ENCODE measurements around the gene CD8A. TPM values are rescaled to one million over a fixed set of nuclear protein-coding genes. Genes with fewer than 3 reads are reported as not detected.
"Not testable (repeated sequence)": the region's sequence is repeated elsewhere in the genome, so short reads cannot be mapped to it uniquely, and the experiment has no call there.

CD8A gene
- total RNA-seq, result not detected in 2 replicates
- not detected in 2 replicates for polyA plus RNA-seq
- polyA plus RNA-seq (2012), result not detected in 2 replicates
- not detected in 2 replicates for polyA minus RNA-seq (ENCODE audit: low replicate concordance)

DNA sequence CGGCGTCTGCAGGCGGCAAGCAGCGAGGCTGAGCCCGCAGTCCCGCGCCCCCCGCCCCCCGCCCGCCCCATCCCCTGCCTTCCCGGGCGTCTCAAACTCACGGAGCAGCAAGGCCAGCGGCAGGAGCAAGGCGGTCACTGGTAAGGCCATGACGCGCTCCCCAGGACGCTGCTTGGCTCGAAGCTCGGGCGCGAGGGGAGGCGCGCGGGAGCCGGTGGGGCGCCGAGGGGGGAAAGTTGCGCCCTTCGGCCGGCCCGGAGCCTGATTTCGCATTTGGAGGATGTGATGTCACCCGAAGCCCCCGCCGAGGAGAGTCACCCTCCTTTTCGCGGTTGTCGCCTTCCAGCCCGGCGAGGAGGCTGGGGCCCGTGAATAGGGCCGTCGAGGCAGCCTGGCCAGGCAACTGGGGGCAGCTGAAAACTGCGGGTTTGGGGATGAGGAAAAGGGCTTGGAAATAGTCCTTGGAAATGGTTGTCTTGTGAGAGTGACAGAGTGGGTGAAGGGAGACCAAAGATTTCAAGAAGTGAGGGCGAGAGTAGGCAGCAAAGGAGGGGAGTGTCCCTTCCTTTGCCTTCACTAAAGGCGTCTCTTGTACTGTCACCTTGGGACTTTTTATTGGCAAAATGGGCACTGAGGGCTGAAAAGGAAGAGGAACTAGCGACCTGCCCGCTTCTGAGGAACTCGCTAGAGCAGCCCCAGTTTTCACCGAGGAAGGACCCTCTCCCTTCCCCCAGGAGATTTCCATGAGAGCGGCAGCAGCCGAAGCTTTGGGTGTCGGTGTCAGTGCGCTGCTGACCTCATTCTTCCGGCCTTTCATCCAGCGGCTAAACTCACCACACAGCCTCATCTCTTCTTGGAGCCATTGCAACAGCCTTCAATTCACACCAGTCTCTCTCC, at the start of gene CD8A:
Gene CD8A, minus strand, starts transcription at position 238 of the 897 bp plus-strand sequence. Its CDS starts 88 bp downstream, at position 150.
- Histone ChIP-seq H3K4me1 (ENCODE audit: control insufficient read depth, extremely low read depth, insufficient read depth, low read length) (no peaks in the 10 kb centered on the region), H3K4me3 (replicated peaks in 1 of 4; ENCODE audit: control extremely low read depth in 1 of 4, insufficient read depth in 1 of 4, low read depth in 3 of 4, low read length in 4 of 4) (no peak within 1 kb of the TSS), H3K36me3 (ENCODE audit: control insufficient read depth, insufficient read depth, low read length) (no peaks in the 10 kb centered on the region), H2AFZ (ENCODE audit: low read length) (no peak within 1 kb of the TSS), H3K27ac (ENCODE audit: insufficient read depth, low read length) (no peak within 1 kb of the TSS), H3K9ac (ENCODE audit: insufficient read depth, low read length) (no peak within 1 kb of the TSS), H3K4me2 (ENCODE audit: extremely low read depth, insufficient read depth, low read length) (no peak within 1 kb of the TSS), H3K27me3 (ENCODE audit: control insufficient read depth, insufficient read depth, low read length) (peaks cover 52% of the 10 kb centered on the region), H3K79me2 (ENCODE audit: control insufficient read depth, insufficient read depth, low read length) (no peaks in the 10 kb centered on the region), H4K20me1 (ENCODE audit: control insufficient read depth, extremely low read depth, insufficient read depth, low read length) (no peaks in the 10 kb centered on the region), H3K9me3 (ENCODE audit: control insufficient read depth, insufficient read depth, low read depth, low read length) (no peaks in the 10 kb centered on the region)
- TF ChIP-seq EZH2 (IDR thresholded peaks at IDR 0.05; ENCODE audit: low read length, missing control alignments) (peak; percentile 99), CTCF (conservative IDR thresholded peaks at IDR 0.05 in 1 of 2, IDR thresholded peaks at IDR 0.05 in 1 of 2; ENCODE audit: low read depth in 1 of 2, low read length in 2 of 2) (no peak)
- peak in 1 of 2 donors; percentile 20 for DNase-seq (ENCODE audit: low read depth in 2 of 2)

DNA sequence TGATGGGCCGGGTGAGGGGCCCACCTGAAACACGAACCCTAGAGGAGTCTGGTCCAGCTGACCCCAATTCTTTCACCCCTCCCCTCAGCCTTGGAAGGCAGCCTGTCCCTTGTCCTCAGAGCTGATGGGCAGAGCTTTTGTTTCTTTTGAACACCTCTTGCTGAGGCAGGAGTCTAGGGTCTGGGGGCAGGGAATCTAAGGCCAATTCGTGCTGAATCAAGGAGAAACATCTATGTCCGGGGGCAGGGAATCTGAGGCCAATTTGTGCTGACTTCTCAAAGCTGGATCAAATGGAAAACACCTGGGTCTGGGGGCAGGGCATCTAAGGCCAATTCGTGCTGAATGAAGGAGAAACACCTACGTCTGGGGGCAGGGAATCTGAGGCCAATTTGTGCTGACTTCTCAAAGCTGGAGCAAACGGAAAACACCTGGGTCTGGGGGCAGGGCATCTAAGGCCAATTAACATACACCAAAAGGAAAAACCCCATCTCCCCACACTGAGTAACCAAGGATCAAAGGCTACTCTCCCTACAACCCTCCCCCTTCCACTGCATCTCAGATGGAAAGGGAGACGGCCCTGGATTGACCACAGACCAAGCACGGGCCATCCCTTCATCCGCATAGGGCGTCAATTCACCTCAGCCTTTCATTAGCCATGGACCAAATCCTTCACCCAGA, 49.3 kb upstream of the CD8A start:
- not testable (repeated sequence) for H3K4me3 ChIP-seq (replicated peaks in 1 of 4; ENCODE audit: control extremely low read depth in 1 of 4, insufficient read depth in 1 of 4, low read depth in 3 of 4, low read length in 4 of 4); H3K9ac ChIP-seq (ENCODE audit: insufficient read depth, low read length); H3K9me3 ChIP-seq (ENCODE audit: control insufficient read depth, insufficient read depth, low read depth, low read length); H4K20me1 ChIP-seq (ENCODE audit: control insufficient read depth, extremely low read depth, insufficient read depth, low read length); H3K4me1 ChIP-seq (ENCODE audit: control insufficient read depth, extremely low read depth, insufficient read depth, low read length); H2AFZ ChIP-seq (ENCODE audit: low read length); H3K79me2 ChIP-seq (ENCODE audit: control insufficient read depth, insufficient read depth, low read length); DNase-seq (ENCODE audit: low read depth in 2 of 2); H3K36me3 ChIP-seq (ENCODE audit: control insufficient read depth, insufficient read depth, low read length); H3K27me3 ChIP-seq (ENCODE audit: control insufficient read depth, insufficient read depth, low read length); H3K4me2 ChIP-seq (ENCODE audit: extremely low read depth, insufficient read depth, low read length); H3K27ac ChIP-seq (ENCODE audit: insufficient read depth, low read length)

DNA sequence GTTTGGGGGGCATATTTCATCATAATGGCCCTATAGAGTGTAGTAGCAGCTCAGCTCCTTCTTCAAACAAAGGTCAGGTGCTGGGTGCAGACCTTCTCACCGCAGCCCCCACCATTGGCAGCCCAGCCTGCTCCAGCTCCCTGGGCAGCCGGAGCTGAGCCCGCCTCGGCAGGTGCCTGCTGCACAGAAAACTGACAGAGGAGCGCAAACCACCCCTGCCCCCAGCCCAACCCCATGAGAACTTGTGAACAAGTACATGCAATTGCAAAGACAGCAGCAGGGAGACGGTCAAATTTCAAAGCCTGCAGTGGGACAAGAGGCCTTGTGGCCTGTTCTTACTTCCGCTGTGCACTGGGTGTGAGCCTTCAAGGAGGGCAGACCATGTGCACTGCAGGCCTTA, 48.7 kb upstream of the CD8A start:
- not testable (repeated sequence) for H3K79me2 ChIP-seq (ENCODE audit: control insufficient read depth, insufficient read depth, low read length); DNase-seq (ENCODE audit: low read depth in 2 of 2); H3K4me3 ChIP-seq (replicated peaks in 1 of 4; ENCODE audit: control extremely low read depth in 1 of 4, insufficient read depth in 1 of 4, low read depth in 3 of 4, low read length in 4 of 4); H2AFZ ChIP-seq (ENCODE audit: low read length); H3K36me3 ChIP-seq (ENCODE audit: control insufficient read depth, insufficient read depth, low read length); H4K20me1 ChIP-seq (ENCODE audit: control insufficient read depth, extremely low read depth, insufficient read depth, low read length); H3K9me3 ChIP-seq (ENCODE audit: control insufficient read depth, insufficient read depth, low read depth, low read length); H3K4me1 ChIP-seq (ENCODE audit: control insufficient read depth, extremely low read depth, insufficient read depth, low read length); H3K9ac ChIP-seq (ENCODE audit: insufficient read depth, low read length); H3K27me3 ChIP-seq (ENCODE audit: control insufficient read depth, insufficient read depth, low read length); H3K4me2 ChIP-seq (ENCODE audit: extremely low read depth, insufficient read depth, low read length); H3K27ac ChIP-seq (ENCODE audit: insufficient read depth, low read length)

GRCh38 chr2:86837714-86838113, 47.0 kb upstream of the CD8A start:
- not testable (repeated sequence) for H3K27me3 ChIP-seq (ENCODE audit: control insufficient read depth, insufficient read depth, low read length); H3K79me2 ChIP-seq (ENCODE audit: control insufficient read depth, insufficient read depth, low read length); DNase-seq (ENCODE audit: low read depth in 2 of 2); H3K27ac ChIP-seq (ENCODE audit: insufficient read depth, low read length); H2AFZ ChIP-seq (ENCODE audit: low read length); H3K4me3 ChIP-seq (replicated peaks in 1 of 4; ENCODE audit: control extremely low read depth in 1 of 4, insufficient read depth in 1 of 4, low read depth in 3 of 4, low read length in 4 of 4); H3K36me3 ChIP-seq (ENCODE audit: control insufficient read depth, insufficient read depth, low read length); H3K4me1 ChIP-seq (ENCODE audit: control insufficient read depth, extremely low read depth, insufficient read depth, low read length); H4K20me1 ChIP-seq (ENCODE audit: control insufficient read depth, extremely low read depth, insufficient read depth, low read length); H3K4me2 ChIP-seq (ENCODE audit: extremely low read depth, insufficient read depth, low read length); H3K9ac ChIP-seq (ENCODE audit: insufficient read depth, low read length); H3K9me3 ChIP-seq (ENCODE audit: control insufficient read depth, insufficient read depth, low read depth, low read length)

DNA sequence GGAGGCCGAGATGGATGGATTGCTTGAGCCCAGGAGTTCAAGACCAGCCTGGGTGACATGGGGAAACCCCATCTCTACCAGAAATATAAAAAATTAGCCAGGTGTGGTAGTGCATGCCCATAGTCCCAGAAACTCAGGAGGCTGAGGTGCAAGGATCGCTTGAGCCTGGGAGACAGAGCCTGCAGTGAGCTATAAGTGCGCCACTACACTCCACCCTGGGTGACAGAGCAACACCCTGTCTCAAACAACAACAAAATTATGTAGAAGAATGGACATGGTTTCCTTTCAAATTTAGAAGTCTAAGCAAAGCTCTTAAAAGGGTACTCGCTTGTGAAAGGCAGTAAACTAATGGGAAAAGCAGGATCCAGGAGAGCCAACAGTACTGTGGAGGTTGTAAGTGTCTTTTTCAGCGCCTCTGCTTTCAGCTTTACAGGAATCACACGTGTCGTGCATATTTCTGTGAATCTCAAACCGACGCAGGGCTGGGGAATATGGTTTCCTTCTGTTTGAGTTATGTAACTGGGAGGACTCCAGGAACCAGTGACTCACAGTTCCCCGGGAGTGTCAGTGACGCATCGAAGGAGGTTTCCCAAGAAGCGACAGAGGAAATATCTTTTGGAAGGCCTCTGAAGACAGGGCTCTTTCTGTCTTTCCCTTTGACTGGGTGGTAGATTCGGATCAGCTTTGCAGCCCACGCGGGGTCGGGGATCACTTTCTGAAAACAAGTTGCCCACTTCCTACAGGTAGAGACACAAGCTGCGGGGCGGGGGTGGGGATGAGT, 46.4 kb upstream of the CD8A start:
- not testable (repeated sequence) for H3K9ac ChIP-seq (ENCODE audit: insufficient read depth, low read length); H3K27ac ChIP-seq (ENCODE audit: insufficient read depth, low read length); H2AFZ ChIP-seq (ENCODE audit: low read length); H3K4me1 ChIP-seq (ENCODE audit: control insufficient read depth, extremely low read depth, insufficient read depth, low read length); H4K20me1 ChIP-seq (ENCODE audit: control insufficient read depth, extremely low read depth, insufficient read depth, low read length); H3K79me2 ChIP-seq (ENCODE audit: control insufficient read depth, insufficient read depth, low read length); H3K9me3 ChIP-seq (ENCODE audit: control insufficient read depth, insufficient read depth, low read depth, low read length); H3K36me3 ChIP-seq (ENCODE audit: control insufficient read depth, insufficient read depth, low read length); H3K27me3 ChIP-seq (ENCODE audit: control insufficient read depth, insufficient read depth, low read length)
- peak; percentile 82 to 86 for DNase-seq (ENCODE audit: low read depth in 2 of 2)
- peak overlapping the region in 1 of 4 experiments; percentile 28 for H3K4me3 ChIP-seq (replicated peaks in 1 of 4; ENCODE audit: control extremely low read depth in 1 of 4, insufficient read depth in 1 of 4, low read depth in 3 of 4, low read length in 4 of 4)
- peak overlapping the region; percentile 82 for H3K4me2 ChIP-seq (ENCODE audit: extremely low read depth, insufficient read depth, low read length)
